GM21360 (cell line): ENCODE results near the gene UGT3A1.
"Not testable (repeated sequence)": the region's sequence is repeated elsewhere in the genome, so short reads cannot be mapped to it uniquely, and the experiment has no call there.

Source experiments
- ATAC-seq: cut with Tn5 transposase; IDR thresholded peaks from one replicate; pipeline ENCODE4 v1.9.1; 2021; ENCODE audit warnings: mild to moderate bottlenecking, moderate library complexity; ENCODE audit not compliant: unreplicated experiment

Gene UGT3A1

GRCh38 chr5:35990941-35991611 lies at the start of gene UGT3A1:
UGT3A1 (minus strand) TSS chr5:35991390; CDS start chr5:35991240, 150 bp downstream.
- ATAC-seq = no peak

GRCh38 chr5:36035696-36036095 lies 44.5 kb upstream of the UGT3A1 start:
- ATAC-seq = no peak

GRCh38 chr5:36034536-36035134 lies 43.4 kb upstream of the UGT3A1 start:
- not testable (repeated sequence) for ATAC-seq

- ATAC-seq = no peak
Observed at GRCh38 chr5:36033486-36033885, 42.3 kb upstream of the UGT3A1 start.

- ATAC-seq = no peak
Observed at GRCh38 chr5:36033047-36033446, 41.9 kb upstream of the UGT3A1 start.

GRCh38 chr5:36031223-36031622 lies 40.0 kb upstream of the UGT3A1 start:
- ATAC-seq = no peak

GRCh38 chr5:36029914-36030313 lies 38.7 kb upstream of the UGT3A1 start:
- ATAC-seq = no peak

GRCh38 chr5:36028816-36029465 lies 37.8 kb upstream of the UGT3A1 start:
- no peak for ATAC-seq

GRCh38 chr5:36027711-36028110 lies 36.5 kb upstream of the UGT3A1 start:
- no peak for ATAC-seq

- ATAC-seq = no peak
Observed at GRCh38 chr5:36026706-36027465, 35.7 kb upstream of the UGT3A1 start.

GRCh38 chr5:36022246-36022645 lies 31.1 kb upstream of the UGT3A1 start:
- ATAC-seq = not testable (repeated sequence)

GRCh38 chr5:36019584-36019983 lies 28.4 kb upstream of the UGT3A1 start:
- ATAC-seq = not testable (repeated sequence)

- ATAC-seq = no peak
Observed at GRCh38 chr5:36017622-36018021, 26.4 kb upstream of the UGT3A1 start.

- no peak for ATAC-seq
Observed at GRCh38 chr5:36017004-36017403, 25.8 kb upstream of the UGT3A1 start.

- ATAC-seq = no peak
Observed at GRCh38 chr5:36013182-36013581, 22.0 kb upstream of the UGT3A1 start.

GRCh38 chr5:36009698-36010097 lies 18.5 kb upstream of the UGT3A1 start:
- no peak for ATAC-seq

- ATAC-seq = no peak
Observed at GRCh38 chr5:36007366-36007765, 16.2 kb upstream of the UGT3A1 start.

GRCh38 chr5:36006163-36006562 lies 15.0 kb upstream of the UGT3A1 start:
- ATAC-seq = no peak

GRCh38 chr5:36001032-36001431 lies 9.8 kb upstream of the UGT3A1 start:
- no peak for ATAC-seq

- no peak for ATAC-seq
Observed at GRCh38 chr5:35999547-35999946, 8.4 kb upstream of the UGT3A1 start.

- no peak for ATAC-seq
Observed at GRCh38 chr5:35996076-35996475, 4.9 kb upstream of the UGT3A1 start.
